ENCODE results near the gene KRTAP10-11. TPM values are rescaled to one million over a fixed set of nuclear protein-coding genes. Genes with fewer than 3 reads are reported as not detected.

Gene KRTAP10-11
- total and polyA plus RNA-seq, 2 of the 8 experiments (the other 6 are each of a cell fraction or from before 2014, with no cell fraction given): not detected

DNA sequence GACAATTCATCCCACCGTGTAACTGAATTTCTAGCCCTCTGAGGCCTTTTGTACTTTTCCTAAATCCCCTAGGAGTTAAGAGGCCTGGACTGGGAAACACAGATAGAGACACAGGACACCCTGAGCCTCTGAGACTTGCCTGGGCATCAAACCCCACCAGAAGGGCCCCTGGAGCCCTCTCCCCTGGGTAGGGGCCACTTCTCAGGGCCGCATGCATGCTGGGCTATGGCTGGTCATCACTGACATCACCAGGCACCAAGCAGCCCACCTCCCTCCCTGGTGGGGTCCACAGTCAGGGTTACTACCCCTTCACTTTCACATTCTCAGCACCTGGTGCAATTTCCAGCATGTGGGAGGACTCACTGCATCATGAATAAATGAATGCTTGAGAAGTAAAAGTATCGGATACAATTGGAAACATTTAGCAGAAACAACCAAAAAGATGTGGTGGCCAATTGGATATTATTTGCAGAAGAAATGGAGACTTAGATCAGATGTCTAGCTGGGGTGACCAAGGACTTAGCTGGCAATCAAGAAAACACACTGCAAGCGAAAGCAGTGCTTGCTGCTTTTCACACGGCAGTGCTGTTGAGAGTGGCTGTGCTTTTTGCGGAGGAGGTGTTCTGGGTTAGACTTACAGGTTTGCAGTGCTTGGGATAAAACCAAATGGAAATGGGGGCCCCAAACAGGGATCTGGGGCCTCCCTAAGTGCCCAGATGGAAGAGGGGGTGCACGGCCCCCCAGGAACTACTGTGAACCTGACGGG lies 46.8 kb upstream of the KRTAP10-11 start:
- H2BK120ac ChIP-seq (replicated peaks; ENCODE audit: low read depth, low read length): peak overlapping the region; percentile 30
- DNase-seq (ENCODE audit: low read depth in 1 of 2, low spot score in 2 of 2) (peak in 1 of 2 experiments; percentile 35), FAIRE-seq (no peak)
- H3K4me3 ChIP-seq (ENCODE audit: extremely low read depth in 1 of 4, insufficient read depth in 2 of 4, low read depth in 3 of 4, low read length in 4 of 4): no peak overlapping the region
- H3K23me2 ChIP-seq (ENCODE audit: low read depth, low read length): 0 out of 2 replicates have a peak, but pooled peaks cover 2% of the 10 kb centered on the region
- no peaks in the 10 kb centered on the region for H3K36me3 ChIP-seq (ENCODE audit: control insufficient read depth in 2 of 4, insufficient read depth in 4 of 4, low read length in 3 of 4)
- no peak overlapping the region for H3K9ac ChIP-seq (replicated peaks in 1 of 4; ENCODE audit: extremely low read depth in 1 of 4, low read depth in 3 of 4, low read length in 3 of 4)
- H4K8ac ChIP-seq (ENCODE audit: extremely low read depth, insufficient read depth, low read length): no peak overlapping the region
- peaks cover 0 to 6% (median 4%) of the 10 kb centered on the region in 4 experiments; a peak in 4 of 7 replicates for H3K4me1 ChIP-seq (replicated peaks in 1 of 4; ENCODE audit: control insufficient read depth in 3 of 4, insufficient read depth in 4 of 4, low read length in 3 of 4)
- H4K91ac ChIP-seq (replicated peaks; ENCODE audit: insufficient read length, low read length): peak overlapping the region; percentile 98
- H2BK15ac ChIP-seq (ENCODE audit: low read length): peak overlapping the region; percentile 81; the same call in 1 of the 2 replicates
- no peak overlapping the region for H2AFZ ChIP-seq (ENCODE audit: low read length)
- H3K23ac ChIP-seq (ENCODE audit: insufficient read length): no peak overlapping the region
- no peaks in the 10 kb centered on the region for H4K20me1 ChIP-seq (replicated peaks in 1 of 2; ENCODE audit: control insufficient read depth in 1 of 2, insufficient read depth in 2 of 2, low read length in 2 of 2)
- H2AK5ac ChIP-seq (ENCODE audit: low read depth, low read length): no peak overlapping the region
- peaks cover 0 to 2% of the 10 kb centered on the region in 2 experiments; a peak in 1 of 4 replicates for H3K9me3 ChIP-seq (ENCODE audit: insufficient read depth in 2 of 2, low read depth in 1 of 2, low read length in 1 of 2)
- H3K4me2 ChIP-seq (ENCODE audit: insufficient read depth in 1 of 2, low read depth in 2 of 2, low read length in 2 of 2): no peak overlapping the region
- no peak overlapping the region for H3K27ac ChIP-seq (ENCODE audit: low read depth, low read length)
- H3K56ac ChIP-seq (replicated peaks; ENCODE audit: insufficient read length, low read depth, low read length): no peak overlapping the region
- H3K27me3 ChIP-seq (replicated peaks in 1 of 4; ENCODE audit: control insufficient read depth in 3 of 4, extremely low read depth in 1 of 4, insufficient read depth in 3 of 4, low read length in 3 of 4): no peaks in the 10 kb centered on the region
- ChIA-PET POLR2A (ENCODE audit: partially characterized antibody) (no interaction called here), CTCF (ENCODE audit: partially characterized antibody) (no interaction called here)
- H3K79me2 ChIP-seq (ENCODE audit: control insufficient read depth in 1 of 2, insufficient read depth in 2 of 2, low read length in 2 of 2): no peaks in the 10 kb centered on the region
- no peak overlapping the region for H3K14ac ChIP-seq (ENCODE audit: insufficient read length)
- peak overlapping the region; percentile 61; the same call in 1 of the 2 replicates for H2BK5ac ChIP-seq (ENCODE audit: low read depth, low read length)
- peak overlapping the region; percentile 49; the same call in 1 of the 2 replicates for H2BK20ac ChIP-seq (ENCODE audit: low read length)
- H3K79me1 ChIP-seq (ENCODE audit: low read depth, low read length): no peaks in the 10 kb centered on the region
- H2BK12ac ChIP-seq (ENCODE audit: low read depth, low read length): peak overlapping the region; percentile 72
- H3K4ac ChIP-seq (replicated peaks; ENCODE audit: insufficient read length, low read depth, low read length): peak overlapping the region; percentile 54
- H3K18ac ChIP-seq (ENCODE audit: extremely low read depth, low read length): peak overlapping the region; percentile 95; the same call in 1 of the 2 replicates
- H4K5ac ChIP-seq (ENCODE audit: insufficient read length, low read depth, low read length): peak overlapping the region; percentile 34
- WGBS, 2 experiments (ENCODE audit: extremely low coverage in 1 of 2, insufficient coverage in 1 of 2, insufficient read length in 1 of 2, insufficient replicate concordance in 2 of 2, low coverage in 1 of 2, low lambda C conversion rate in 2 of 2, missing lambda C conversion rate in 1 of 2): 90% methylated on average over 8 of the region's 8 CpGs; no CpG with 5 or more reads in 1 of the 2 experiments
- TF ChIP-seq GTF2F1 (IDR thresholded peaks at IDR 0.05; ENCODE audit: borderline replicate concordance, low read depth, low read length) (no peak), RAD21 (IDR thresholded peaks at IDR 0.05 in 1 of 2, conservative IDR thresholded peaks at IDR 0.05 in 1 of 2; ENCODE audit: low read depth in 2 of 2, low read length in 2 of 2) (no peak), NRF1 (IDR thresholded peaks at IDR 0.05; ENCODE audit: low read depth, low read length) (no peak), EP300 (IDR thresholded peaks at IDR 0.05; ENCODE audit: borderline replicate concordance in 1 of 2, low read depth in 2 of 2, low read length in 2 of 2) (no peak), TCF12 (IDR thresholded peaks at IDR 0.05; ENCODE audit: low read depth, low read length) (no peak), TAF1 (IDR thresholded peaks at IDR 0.05; ENCODE audit: low read depth, low read length) (no peak)
- TF ChIP-seq, protein P1, sequence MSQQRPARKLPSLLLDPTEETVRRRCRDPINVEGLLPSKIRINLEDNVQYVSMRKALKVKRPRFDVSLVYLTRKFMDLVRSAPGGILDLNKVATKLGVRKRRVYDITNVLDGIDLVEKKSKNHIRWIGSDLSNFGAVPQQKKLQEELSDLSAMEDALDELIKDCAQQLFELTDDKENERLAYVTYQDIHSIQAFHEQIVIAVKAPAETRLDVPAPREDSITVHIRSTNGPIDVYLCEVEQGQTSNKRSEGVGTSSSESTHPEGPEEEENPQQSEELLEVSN (IDR thresholded peaks at IDR 0.05): no peak
- TF ChIP-seq, protein P2, sequence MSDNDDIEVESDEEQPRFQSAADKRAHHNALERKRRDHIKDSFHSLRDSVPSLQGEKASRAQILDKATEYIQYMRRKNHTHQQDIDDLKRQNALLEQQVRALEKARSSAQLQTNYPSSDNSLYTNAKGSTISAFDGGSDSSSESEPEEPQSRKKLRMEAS (IDR thresholded peaks at IDR 0.05): no peak
- TF ChIP-seq, protein P3, sequence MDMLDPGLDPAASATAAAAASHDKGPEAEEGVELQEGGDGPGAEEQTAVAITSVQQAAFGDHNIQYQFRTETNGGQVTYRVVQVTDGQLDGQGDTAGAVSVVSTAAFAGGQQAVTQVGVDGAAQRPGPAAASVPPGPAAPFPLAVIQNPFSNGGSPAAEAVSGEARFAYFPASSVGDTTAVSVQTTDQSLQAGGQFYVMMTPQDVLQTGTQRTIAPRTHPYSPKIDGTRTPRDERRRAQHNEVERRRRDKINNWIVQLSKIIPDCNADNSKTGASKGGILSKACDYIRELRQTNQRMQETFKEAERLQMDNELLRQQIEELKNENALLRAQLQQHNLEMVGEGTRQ (IDR thresholded peaks at IDR 0.05; ENCODE audit: low read length): no peak
